Activated T-helper 2 cell treated with anti-CD3 and anti-CD28 coated beads, Interferon-gamma antibody, Interleukin-2, Interleukin-4, amounts not matched to agents 10 μg/mL and 5 μg/mL and 100 μg/mL, durations not matched to agents 14 hours and 24 hours and 36 hours (primary cell): ENCODE data around the gene ITLN2. TPM values are rescaled to one million over a fixed set of nuclear protein-coding genes. Genes with fewer than 3 reads are reported as not detected.
A peak's percentile ranks its signal among the peaks of the same experiment; 100 is the strongest.
"Not testable (repeated sequence)": the region's sequence is repeated elsewhere in the genome, so short reads cannot be mapped to it uniquely, and the experiment has no call there.

Source experiments
- DNase-seq: peaks from one replicate; pipeline ENCODE4 v3.0.0; 2021; ENCODE audit warnings: low spot score
- H3K27ac Mint-ChIP-seq: one replicate; pipeline ENCODE4 v1.8.0; 2021; ENCODE audit warnings: mixed read lengths
- H3K27me3 Mint-ChIP-seq: one replicate; pipeline ENCODE4 v1.8.0; 2021; ENCODE audit warnings: low read depth, mixed read lengths
- H3K36me3 Mint-ChIP-seq: one replicate; pipeline ENCODE4 v1.8.0; 2021; ENCODE audit warnings: low read depth, mixed read lengths
- H3K4me1 Mint-ChIP-seq: one replicate; pipeline ENCODE4 v1.8.0; 2021; ENCODE audit warnings: low read depth, mixed read lengths
- H3K4me3 Mint-ChIP-seq: one replicate; pipeline ENCODE4 v1.8.0; 2021; ENCODE audit warnings: low read depth, mild to moderate bottlenecking, moderate library complexity, mixed read lengths
- H3K9me3 Mint-ChIP-seq: one replicate; pipeline ENCODE4 v1.8.0; 2021; ENCODE audit warnings: mixed read lengths
- intact Hi-C: fragments of 100-400 bp; cut with micrococcal nuclease; formaldehyde crosslinking; loops from one replicate; pipeline ENCODE4 v1.15.1; 2023
- total RNA-seq: library from RNA; stranded (reverse); gene quantifications from 2 replicates; pipeline ENCODE4 v1.2.3, GENCODE V29; 2022

ITLN2 gene
- total RNA-seq = not detected in 2 replicates

DNA sequence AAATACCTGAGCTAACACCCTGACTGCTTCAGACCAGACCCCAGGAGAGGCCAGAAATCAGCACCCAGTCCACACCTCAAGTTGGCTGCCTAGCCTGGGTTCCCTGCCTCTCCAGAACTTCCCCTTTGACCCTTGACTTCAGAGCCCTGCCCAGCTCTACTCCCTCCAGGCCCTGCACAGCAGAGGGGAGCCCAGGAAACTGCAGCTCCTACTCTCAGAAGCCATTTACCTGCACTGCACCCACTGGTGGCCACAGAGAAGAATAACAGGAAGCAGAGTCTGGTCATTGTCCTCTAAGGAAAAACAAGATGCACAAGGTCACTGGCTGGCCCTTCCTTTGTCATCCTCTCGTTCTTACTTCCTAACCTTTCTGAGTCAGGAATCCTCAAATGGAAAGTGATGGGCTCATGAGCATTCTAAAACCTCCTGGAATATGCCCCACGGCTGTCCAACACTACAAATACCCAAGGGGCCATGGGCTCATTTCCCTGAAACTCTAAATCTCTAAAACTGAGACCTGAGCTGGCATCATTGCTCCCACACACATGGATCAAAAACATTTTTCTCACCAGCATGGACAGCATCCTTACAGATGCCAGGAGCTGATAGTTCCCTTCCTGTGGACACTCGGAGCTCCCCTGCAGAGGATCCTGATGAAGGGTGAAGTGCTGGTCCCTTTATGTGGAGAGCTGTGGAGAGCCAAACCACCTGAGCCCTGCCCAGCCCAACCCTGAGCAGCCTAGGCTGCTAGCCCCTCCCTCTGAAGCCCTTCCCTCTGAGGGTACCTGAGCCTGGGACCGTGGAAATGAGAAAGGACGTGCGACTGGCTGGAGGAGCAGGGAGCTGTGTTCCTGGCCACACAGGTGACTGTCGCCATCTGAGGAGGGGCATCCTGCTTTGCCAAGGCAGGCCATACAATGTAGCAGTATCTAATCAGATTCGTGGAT is at the start of gene ITLN2:
TSS of gene ITLN2 (minus strand) at position 652 of the 947 bp plus-strand sequence. CDS start at position 584, 68 bp downstream.
- no peak within 1 kb of the TSS for H3K27ac Mint-ChIP-seq
- H3K9me3 Mint-ChIP-seq = no peaks in the 10 kb centered on the region
- no peaks in the 10 kb centered on the region for H3K36me3 Mint-ChIP-seq
- peaks cover 7% of the 10 kb centered on the region for H3K4me1 Mint-ChIP-seq
- intact Hi-C loops = loop anchor here (1.0 to 5.0 kb wide), 2 partner anchors 117 to 177 kb away; no protein-coding TSS in a partner anchor
- no peak within 1 kb of the TSS for H3K4me3 Mint-ChIP-seq
- no peaks in the 10 kb centered on the region for H3K27me3 Mint-ChIP-seq
- peak; percentile 33 for DNase-seq

DNA sequence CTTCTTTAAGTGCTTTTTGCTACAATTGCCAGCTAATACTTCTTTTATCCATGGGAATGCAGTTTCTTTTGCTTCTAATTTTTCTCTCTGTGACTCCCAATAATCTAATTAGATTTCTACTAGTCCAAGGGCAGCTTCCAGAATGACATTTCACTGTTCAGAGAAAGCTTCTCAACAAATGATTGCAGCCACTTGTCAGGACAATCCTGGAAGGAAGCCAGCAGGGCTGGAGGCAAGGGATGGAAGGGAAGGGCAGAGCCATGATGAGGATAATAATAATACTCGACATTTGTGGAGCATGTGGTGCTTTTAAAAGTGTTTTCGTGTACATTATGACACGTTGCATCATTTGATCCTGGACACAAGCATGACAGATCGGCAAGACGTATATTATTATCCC is 46.9 kb upstream of the ITLN2 start:
- Mint-ChIP-seq H3K27ac (no peak overlapping the region), H3K4me1 (peaks cover 4% of the 10 kb centered on the region), H3K27me3 (no peaks in the 10 kb centered on the region), H3K9me3 (no peaks in the 10 kb centered on the region), H3K4me3 (no peak overlapping the region), H3K36me3 (peaks cover 8% of the 10 kb centered on the region)
- no peak for DNase-seq
- intact Hi-C loops = no loop called here

DNA sequence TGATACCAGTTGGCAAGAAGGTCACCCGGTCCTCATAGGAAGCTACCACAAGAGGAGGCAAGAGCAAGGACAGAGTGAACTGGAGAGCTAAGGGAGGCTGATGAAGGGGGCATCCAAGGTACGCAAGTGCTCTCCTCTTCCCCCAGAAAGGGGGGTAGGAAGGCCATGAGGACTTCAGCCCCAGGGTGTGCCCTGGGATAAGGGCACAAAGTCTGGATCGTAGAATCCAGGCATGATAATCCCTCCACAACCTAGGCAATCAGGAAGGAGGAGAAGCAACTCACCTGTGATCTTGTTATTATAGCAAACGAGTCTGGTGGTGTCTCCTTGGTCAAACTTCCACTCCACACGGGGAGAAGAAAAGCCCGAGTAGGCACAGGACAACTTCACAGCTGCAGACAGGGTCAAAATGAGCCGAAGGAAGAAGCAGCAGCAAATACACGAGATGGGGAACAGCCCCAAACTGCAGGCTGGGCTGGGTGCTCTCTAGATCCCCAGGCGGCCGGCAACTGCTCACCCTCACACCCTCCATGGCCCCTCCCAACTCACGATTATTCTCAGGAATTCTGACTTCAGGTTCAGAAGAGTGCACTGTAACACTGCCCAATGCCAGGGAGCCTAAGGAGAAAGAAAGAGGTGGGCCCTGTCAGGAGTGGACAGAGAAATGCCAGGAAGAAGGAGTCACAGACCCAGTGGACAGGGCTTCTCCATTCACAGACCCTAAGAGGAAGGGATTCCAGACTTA is 46.3 kb upstream of the ITLN2 start:
- Mint-ChIP-seq H3K4me3 (no peak overlapping the region), H3K27me3 (no peaks in the 10 kb centered on the region), H3K9me3 (no peaks in the 10 kb centered on the region), H3K4me1 (peaks cover 6% of the 10 kb centered on the region), H3K36me3 (peaks cover 8% of the 10 kb centered on the region), H3K27ac (no peak overlapping the region)
- intact Hi-C loops = no loop called here
- DNase-seq = no peak

DNA sequence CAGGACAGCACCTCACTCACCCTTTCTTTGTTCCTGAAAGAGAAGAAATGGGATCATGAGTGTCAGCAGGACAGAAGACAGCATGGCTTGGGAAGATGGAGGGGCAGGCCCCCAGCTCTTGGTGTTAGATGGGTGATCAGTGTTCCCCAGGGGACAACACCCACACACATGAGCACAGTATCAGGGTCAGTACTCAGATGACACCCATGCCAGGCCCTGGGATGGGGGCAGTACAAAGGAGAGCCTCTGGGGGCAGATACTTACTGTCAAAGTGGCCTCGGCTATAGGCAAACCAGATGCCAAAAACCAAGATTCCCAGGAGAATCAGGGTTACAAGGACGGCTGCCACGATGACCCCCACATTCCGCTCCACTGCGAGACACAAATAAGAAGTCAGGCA is 44.8 kb upstream of the ITLN2 start:
- peaks cover 16% of the 10 kb centered on the region for H3K4me1 Mint-ChIP-seq
- peaks cover 8% of the 10 kb centered on the region for H3K36me3 Mint-ChIP-seq
- no peaks in the 10 kb centered on the region for H3K9me3 Mint-ChIP-seq
- H3K4me3 Mint-ChIP-seq = no peak overlapping the region
- no peak overlapping the region for H3K27ac Mint-ChIP-seq
- DNase-seq = no peak
- no peaks in the 10 kb centered on the region for H3K27me3 Mint-ChIP-seq
- intact Hi-C loops = loop anchor here (5.0 kb wide), 1 partner anchor 33 kb away; no protein-coding TSS in a partner anchor

DNA sequence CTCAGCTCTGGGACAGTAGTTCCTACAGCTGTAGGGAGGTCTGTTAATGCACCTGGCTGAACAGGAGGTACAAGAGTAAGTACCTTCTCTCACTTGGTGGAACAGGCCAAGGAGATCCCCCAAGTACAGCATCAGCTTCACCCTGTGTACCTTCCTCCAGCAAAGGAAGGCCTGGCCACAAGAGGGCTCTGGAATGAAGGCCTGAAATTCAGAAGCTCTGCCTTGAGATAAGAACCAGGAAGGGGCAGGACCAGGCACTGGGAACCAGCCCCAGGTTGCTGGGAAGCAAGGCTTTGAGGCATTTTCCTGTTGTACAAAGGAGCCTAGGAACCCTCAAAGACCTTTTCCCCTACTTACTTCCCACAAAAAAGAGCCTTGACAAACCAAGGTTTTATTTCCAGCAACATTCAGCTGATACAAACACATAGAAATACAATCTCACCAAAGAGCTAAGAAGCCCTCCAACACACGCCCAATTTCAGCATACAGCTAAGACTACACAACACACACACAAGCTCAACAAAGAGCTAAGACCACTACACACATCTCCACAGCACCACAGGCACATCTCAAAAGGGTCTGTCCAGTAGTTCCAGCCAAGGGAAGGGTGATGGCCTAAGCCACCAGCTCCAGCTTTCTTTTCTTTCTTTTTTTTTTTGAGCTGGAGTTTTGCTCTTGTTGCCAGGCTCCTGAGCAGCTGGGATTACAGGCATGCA is 42.9 kb upstream of the ITLN2 start:
- intact Hi-C loops = loop anchor here (5.0 kb wide), 1 partner anchor 35 kb away; no protein-coding TSS in a partner anchor
- Mint-ChIP-seq H3K4me1 (peaks cover 19% of the 10 kb centered on the region), H3K36me3 (peaks cover 8% of the 10 kb centered on the region), H3K4me3 (no peak overlapping the region), H3K27me3 (no peaks in the 10 kb centered on the region), H3K27ac (peak overlapping the region; percentile 8), H3K9me3 (no peaks in the 10 kb centered on the region)
- DNase-seq = no peak

DNA sequence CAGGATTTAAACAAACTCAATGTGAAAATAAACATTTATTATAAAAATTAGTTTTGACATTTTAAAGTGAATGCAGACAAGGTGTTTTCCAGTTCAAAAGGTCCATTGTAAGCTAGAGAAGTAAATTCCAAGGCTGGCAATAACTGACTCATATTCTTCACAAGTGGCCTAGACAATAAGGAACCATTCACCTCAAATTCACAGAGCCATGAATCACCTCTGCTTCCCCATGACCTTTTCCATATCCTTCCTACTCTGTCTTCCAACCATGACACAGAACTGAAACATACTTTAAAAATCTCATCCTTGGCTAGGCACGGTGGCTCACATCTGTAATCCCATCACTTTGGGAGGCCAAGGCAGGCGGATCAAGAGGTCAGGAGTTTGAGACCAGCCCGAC is 41.6 kb upstream of the ITLN2 start:
- Mint-ChIP-seq H3K4me3 (no peak overlapping the region), H3K27me3 (no peaks in the 10 kb centered on the region), H3K36me3 (peaks cover 8% of the 10 kb centered on the region), H3K27ac (peak overlapping the region; percentile 33), H3K4me1 (peaks cover 19% of the 10 kb centered on the region), H3K9me3 (no peaks in the 10 kb centered on the region)
- intact Hi-C loops = loop anchor here (5.0 kb wide), 1 partner anchor 36 kb away; no protein-coding TSS in a partner anchor
- no peak for DNase-seq

DNA sequence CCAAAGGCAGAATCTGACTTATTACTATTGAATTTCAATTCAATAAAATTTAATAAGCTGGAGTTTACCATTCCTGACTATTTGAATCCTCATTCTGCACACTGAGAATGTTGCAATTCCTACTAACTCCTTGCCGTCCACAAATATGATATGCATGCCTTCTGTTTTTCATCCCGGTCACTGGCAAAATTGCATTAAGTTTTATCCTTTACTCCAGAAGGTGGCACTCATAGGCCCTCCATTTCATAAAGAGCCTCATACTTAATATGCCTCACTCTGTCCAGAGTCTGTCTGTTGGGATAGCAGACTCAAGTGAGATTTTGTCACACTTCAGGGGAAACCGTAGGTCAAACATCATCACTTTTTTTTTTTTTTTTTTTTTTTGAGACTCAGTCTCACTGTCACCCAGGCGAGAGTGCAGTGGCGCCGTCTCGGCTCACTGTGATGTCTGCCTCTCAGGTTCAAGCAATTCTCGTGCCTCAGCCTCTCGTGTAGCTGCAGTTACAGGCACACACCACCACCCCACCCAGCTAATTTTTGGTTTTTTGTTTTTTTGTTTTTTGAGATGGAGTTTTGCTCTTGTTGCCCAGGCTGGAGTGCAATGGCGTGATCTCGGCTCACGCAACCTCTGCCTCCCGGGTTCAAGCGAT is 39.1 kb upstream of the ITLN2 start:
- Mint-ChIP-seq H3K27ac (no peak overlapping the region), H3K4me1 (peaks cover 24% of the 10 kb centered on the region), H3K9me3 (no peaks in the 10 kb centered on the region), H3K27me3 (no peaks in the 10 kb centered on the region), H3K36me3 (peaks cover 3% of the 10 kb centered on the region), H3K4me3 (no peak overlapping the region)
- no peak for DNase-seq
- intact Hi-C loops = loop anchor here (2.0 kb wide), 2 partner anchors 19 to 99 kb away; no protein-coding TSS in a partner anchor

DNA sequence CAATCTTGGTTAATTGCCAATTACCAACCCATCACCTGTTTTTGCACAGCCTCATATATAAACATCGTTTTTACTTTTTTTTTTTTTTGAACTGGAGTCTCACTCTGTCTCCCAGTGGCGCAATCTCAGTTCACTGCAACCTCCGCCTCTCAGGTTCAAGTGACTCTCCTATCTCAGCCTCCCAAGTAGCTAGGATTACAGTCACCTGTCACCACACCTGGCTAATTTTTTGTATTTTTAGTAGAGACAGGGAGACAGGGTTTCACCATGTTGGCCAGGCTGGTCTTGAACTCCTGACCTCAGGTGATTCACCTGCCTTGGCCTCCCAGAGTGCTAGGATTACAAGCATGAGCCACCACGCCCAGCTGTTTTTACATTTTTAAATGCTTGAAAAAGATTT is 37.4 kb upstream of the ITLN2 start:
- H3K27me3 Mint-ChIP-seq, H3K36me3 Mint-ChIP-seq, H3K27ac Mint-ChIP-seq, H3K4me3 Mint-ChIP-seq, intact Hi-C loops, DNase-seq, H3K9me3 Mint-ChIP-seq: not testable (repeated sequence)
- H3K4me1 Mint-ChIP-seq = peaks cover 20% of the 10 kb centered on the region

DNA sequence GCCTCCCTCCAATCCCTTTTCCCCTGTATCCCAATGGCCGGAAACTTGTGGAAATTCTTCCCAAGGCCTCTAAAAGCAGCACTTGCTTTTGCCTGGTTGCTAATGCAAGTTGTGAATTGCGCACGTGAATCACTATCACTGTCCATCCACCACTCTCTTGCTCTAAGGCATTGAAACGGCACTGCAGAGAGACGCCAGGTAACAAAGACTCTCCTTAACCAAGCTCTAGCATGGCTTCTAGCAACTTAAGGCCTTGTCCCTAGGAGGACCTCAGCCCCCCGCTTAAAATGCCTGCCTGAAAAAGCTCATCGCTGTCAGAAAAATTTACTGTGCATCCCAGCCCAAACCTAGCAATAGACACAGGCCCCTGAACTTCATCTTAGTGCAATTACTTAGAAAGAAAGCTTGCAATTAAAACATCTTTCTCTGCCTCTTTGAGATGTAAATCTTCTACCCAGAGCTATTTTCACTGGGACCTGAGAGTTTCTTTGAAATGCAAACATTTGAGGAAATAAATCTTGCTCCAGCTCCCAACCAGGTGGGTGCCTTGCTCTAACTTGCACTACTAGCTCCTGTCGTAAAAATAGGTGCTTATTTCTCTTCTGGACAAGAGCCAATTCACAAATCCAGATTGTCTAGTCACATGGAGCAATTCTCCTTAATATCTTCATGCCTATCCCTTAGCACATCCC is 32.9 kb upstream of the ITLN2 start:
- Mint-ChIP-seq H3K9me3 (no peaks in the 10 kb centered on the region), H3K27me3 (peaks cover 11% of the 10 kb centered on the region), H3K27ac (no peak overlapping the region), H3K4me3 (no peak overlapping the region), H3K36me3 (no peaks in the 10 kb centered on the region), H3K4me1 (peaks cover 5% of the 10 kb centered on the region)
- DNase-seq = no peak
- intact Hi-C loops = no loop called here

DNA sequence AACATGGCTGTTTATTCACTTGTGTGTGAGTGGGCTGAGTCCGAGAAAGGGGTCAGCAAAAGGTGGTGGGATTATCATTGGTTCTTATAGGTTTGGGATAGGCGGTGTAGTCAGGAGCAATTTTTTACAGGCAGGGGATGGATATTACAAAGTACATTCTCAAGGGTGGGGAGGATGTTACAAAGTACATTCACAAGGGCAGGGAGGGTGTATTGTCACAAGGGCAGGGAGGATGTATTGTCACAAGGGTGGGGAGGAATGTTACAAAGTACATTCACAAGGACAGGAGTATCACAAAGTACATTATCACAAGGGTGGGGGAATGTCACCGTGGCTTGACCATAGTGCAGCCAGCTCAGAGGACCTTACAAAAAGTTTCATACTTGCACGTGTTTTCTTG is 31.1 kb upstream of the ITLN2 start:
- Mint-ChIP-seq H3K9me3 (no peaks in the 10 kb centered on the region), H3K27ac (no peak overlapping the region), H3K4me1 (peaks cover 13% of the 10 kb centered on the region), H3K4me3 (no peak overlapping the region), H3K27me3 (peaks cover 25% of the 10 kb centered on the region), H3K36me3 (no peaks in the 10 kb centered on the region)
- intact Hi-C loops = no loop called here
- no peak for DNase-seq

DNA sequence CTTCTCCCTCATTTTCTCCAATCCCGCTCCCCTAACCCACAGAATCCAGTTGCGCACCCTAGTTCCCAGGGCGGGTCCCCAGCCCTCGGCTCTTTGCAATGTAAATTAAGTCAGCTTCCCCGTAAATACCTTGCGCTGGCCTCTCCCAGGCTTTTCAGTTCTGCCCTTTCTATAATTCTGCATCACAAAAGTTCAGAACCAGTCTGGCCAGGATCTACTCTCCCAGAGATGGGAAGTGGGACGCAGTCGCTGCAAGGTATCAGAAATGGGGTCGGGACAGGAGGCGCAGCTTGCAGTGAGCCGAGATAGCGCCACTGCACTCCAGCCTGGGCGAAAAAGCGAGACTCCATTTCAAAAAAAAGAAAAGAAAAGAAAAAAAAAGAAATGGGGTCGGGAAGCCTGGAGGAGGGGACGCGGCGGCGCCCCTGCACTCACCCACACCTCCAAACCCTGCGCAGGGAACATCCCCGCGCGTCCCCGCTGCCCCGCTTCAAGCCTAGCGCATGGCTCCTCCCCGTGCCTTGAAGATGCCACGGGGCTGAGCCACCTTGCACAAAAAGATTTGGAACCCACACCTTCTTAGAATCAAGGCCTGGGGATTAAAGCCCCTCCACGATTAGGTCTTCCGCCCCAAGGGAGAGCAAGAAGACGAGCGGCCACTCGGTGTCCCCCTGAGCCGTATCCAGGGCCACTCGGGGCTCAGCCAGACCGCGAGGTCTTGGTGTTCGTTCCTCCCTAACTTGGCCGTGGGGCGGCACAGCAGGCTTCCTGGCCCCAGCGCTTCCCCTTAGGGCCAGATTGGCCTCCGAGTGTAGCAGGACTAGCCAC is 27.2 kb upstream of the ITLN2 start:
- no peak overlapping the region for H3K27ac Mint-ChIP-seq
- H3K36me3 Mint-ChIP-seq = no peaks in the 10 kb centered on the region

More for the DNA sequence above, 27.2 kb upstream of the ITLN2 start:
- Mint-ChIP-seq H3K27me3 (peaks cover 33% of the 10 kb centered on the region), H3K4me3 (peak overlapping the region; percentile 51), H3K9me3 (no peaks in the 10 kb centered on the region), H3K4me1 (peaks cover 8% of the 10 kb centered on the region)
- intact Hi-C loops = no loop called here
- DNase-seq = no peak
